SW480 (cell line): ENCODE data around the gene NEDD8.

Experiments used
- DNase-seq: peaks from one replicate; pipeline ENCODE4 v3.0.0-alpha.2; 2016; ENCODE audit warnings: low spot score

The NEDD8 gene

GRCh38 chr14:24232121-24232644 is at the start of gene NEDD8:
TSS of gene NEDD8 (minus strand) at chr14:24232367. CDS start at chr14:24232267, 100 bp downstream.
- DNase-seq: peak; percentile 87

GRCh38 chr14:24281636-24282035 is 49.5 kb upstream of the NEDD8 start:
- no peak for DNase-seq

DNA sequence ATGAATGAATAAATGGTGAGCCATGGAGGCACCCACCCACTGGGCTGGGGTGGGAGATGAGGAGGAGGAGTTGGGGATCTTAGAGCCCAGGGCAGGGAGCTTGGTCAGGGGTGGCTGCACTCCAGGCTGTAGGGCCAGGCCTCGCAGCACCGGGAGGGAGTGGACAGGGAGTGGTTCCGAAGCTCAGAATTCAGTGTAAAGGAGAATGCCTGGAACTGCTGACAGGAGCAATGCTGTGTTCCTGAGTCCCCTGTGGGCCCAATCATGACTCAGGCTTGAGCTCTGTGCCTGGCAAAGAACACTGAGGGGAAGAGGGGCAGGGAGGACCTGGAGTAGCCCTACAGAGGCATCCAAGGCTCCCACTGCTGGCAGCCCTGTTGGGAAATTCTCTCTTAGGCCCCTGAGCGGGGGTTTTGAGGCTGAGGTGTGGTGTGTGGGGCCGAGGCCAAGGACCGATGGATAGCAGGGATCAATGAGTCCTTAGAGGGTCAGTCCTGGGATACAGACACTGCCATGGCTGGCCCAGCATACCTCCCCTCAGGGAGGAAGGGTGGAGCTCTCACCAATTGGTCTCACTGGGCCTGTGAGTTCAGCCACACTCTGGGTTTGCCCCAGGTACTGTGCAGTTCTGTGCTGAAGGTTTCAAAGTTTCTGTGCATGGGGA is 48.8 kb upstream of the NEDD8 start:
- DNase-seq: no peak

GRCh38 chr14:24279301-24280186 is 47.4 kb upstream of the NEDD8 start:
- DNase-seq: peak; percentile 6

GRCh38 chr14:24278424-24278823 is 46.3 kb upstream of the NEDD8 start:
- DNase-seq: no peak

GRCh38 chr14:24277606-24278321 is 45.6 kb upstream of the NEDD8 start:
- no peak for DNase-seq

- no peak for DNase-seq
Observed at GRCh38 chr14:24277071-24277470, 44.9 kb upstream of the NEDD8 start.

- DNase-seq: no peak
Observed at GRCh38 chr14:24274101-24274543, 42.0 kb upstream of the NEDD8 start.

- DNase-seq: peak; percentile 13
Observed at GRCh38 chr14:24273422-24273998, 41.3 kb upstream of the NEDD8 start.

- DNase-seq: no peak
Observed at GRCh38 chr14:24272467-24272866, 40.3 kb upstream of the NEDD8 start.

DNA sequence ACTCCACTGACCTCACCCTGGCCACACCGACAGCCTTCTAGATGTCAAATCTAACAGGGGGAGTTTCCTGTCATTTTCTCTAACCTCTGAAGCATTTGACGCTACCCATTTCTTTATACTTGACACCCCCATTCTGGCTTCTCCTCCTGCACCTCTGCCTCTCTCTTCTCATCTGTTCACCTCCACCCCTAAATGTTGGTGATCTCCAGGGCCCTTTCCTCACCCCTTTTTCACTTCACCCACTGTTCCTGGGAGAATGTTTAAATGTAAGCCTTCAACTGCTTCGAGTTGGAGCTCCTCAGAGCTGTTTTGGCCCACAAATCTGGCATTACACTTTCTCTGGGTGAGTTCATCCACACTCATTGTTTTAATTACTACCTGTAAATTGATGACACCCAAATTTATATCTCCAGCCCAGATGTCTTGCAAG is 39.7 kb upstream of the NEDD8 start:
- no peak for DNase-seq

DNA sequence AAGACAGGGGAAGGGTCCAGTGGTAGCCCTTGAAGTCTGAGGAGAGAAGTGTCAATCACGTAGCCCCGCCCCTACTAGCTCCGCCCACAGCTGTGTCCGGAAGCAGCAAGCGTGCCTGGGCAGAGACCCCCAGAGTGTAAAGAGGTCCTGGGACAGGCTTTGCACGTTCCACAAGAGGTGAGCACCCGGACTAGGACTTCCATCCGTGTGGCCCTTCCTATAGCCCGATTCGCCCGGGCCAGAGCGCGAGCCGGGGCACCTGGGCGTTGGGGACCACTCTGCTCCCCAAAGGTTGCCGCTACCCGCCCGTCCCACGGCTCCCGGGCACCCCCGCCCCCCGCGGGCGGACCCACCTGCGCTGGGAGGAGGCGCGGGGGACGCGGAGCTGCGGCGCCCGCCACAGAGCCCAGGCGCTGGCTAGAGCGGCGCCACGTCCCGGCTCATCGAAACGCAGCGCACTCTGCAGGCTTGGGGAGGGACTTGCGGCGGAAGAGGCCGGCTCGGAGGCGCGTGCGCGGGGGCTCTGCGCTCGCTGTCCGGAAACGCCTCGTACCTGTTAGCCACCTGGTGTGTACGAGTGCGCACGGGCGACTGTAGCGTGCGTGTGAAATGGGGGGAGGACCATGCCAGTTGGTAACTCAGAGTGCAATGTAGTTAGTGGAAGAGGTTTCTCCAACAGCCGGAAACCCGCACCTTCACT is 39.1 kb upstream of the NEDD8 start, which contains the start of gene RABGGTA:
TSS of gene RABGGTA (minus strand) at position 464 of the 700 bp plus-strand sequence. CDS start 482 bp downstream, outside the sequence.
- DNase-seq: peak; percentile 90

- DNase-seq: no peak
Observed at GRCh38 chr14:24270537-24271133, 38.5 kb upstream of the NEDD8 start.

- DNase-seq: no peak
Observed at GRCh38 chr14:24269910-24270536, 37.9 kb upstream of the NEDD8 start.

DNA sequence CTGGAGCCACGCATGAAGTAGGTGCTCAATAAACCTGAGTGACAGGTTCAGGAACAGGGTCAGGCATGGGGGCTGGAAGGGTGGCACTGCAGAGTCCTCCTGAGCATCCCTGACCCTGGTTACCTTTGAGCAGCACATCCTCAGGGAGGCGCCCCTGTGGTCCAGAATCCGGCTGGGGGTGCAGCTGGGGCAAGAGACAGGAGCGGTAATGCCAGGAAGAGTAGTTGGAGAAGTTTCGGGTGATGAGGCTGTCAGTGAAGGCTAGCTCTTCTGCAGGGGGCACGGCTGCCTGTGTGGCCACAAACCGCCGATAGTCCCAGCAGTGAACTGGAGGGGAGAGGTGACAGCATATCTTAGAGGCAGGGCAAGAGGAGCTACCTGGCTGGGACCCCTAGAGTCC is 37.2 kb upstream of the NEDD8 start:
- DNase-seq: no peak

- no peak for DNase-seq
Observed at GRCh38 chr14:24268225-24268624, 36.1 kb upstream of the NEDD8 start.

DNA sequence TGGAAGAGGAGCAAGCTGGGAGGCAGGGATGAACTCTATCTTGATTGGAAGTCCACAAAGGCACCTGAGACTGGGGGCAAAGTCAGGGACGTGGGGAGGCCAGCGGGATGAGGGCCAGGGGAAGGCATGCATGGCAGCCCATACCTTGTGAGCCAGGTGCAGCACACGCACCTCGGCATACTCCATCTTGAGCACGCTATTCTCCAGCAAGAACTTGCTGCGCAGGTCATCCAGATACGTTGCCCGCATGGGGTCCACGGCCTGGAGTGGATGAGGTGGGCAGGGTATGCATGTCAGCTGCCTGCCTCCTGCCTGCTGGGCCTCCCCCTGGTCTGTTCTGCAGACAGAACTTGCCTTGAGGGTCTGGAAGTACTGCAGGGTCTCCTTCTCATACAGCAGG is 35.3 kb upstream of the NEDD8 start:
- no peak for DNase-seq

DNA sequence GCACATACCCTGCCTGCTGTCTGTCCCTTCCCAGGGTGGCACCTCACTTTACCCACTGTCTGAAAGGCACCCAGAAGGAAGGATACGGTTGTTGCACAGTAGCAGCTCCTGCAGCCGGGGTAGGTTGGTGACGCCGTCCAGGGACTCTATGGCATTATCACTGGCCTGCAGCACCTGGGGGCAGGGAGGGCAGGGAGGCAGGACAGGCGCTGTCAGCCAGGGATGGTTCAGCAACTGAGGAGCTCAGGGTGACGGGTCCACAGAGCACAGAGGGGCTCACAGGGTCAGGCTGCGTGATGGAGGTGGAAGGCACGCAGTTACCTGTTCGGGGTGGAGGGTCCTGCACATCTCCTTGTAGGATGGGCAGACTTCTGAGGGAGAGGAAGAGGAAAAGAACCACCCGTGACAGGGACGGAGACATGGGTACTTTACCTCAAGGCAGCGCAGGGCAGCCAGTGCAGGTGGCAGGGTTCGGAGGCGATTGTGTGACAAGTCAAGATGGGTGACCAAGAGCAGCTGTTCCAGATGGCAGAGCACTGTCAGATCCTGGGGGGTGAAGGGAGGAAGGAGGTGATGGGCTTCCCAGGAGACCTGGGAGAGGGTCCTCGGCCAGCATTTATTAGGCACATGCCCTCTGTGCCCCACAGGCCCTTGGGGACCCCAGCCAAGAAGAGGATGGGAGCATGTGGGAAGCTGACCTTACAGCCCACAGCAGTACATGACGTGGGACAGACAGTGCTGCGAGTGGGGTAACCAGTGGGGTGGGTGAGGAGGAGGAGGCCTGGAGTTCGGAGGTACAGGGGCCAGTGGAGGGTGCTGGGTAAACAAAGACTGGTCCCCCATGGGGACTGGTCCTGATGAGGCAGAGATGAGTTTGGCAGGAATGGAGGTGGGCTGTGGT is 34.4 kb upstream of the NEDD8 start:
- DNase-seq: no peak

DNA sequence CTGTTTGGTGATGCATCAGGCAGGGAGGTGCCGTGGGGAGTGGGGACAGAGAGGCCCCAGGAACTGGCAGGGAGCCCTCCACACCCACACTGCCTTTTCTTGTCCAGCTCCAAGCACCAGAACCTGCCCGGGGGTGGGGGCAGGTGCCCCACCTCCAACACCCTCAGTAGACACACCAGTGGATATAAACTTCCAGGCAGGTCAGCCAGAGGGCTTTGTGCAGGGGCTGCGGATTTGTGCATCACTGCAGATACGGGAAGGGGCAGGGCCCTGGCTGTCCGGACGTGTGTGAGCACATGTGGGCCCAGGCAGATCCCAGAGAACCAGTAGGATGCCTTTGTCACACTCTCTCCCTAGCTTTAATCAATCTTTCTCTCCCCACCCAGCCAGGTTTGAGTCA is 32.1 kb upstream of the NEDD8 start:
- DNase-seq: no peak
